HG02678 (cell line): Measurements from ENCODE around the gene PEX26.

Experiments
- ATAC-seq: cut with Tn5 transposase; IDR thresholded peaks from one replicate; pipeline ENCODE4 v1.9.1; 2021; ENCODE audit warnings: mild to moderate bottlenecking, moderate library complexity; ENCODE audit not compliant: unreplicated experiment

PEX26 gene

GRCh38 chr22:18152519-18152918 lies 74.7 kb downstream of the PEX26 start:
- ATAC-seq = no peak

- ATAC-seq = no peak
These were observed 77.1 kb downstream of the PEX26 start for GRCh38 chr22:18154821-18155390.
